GM03348 (cell line): Measurements from ENCODE around the gene NUCB2.

Source experiments
- DNase-seq: peaks from one replicate; pipeline ENCODE4 v3.0.0; 2012; ENCODE audit warnings: low spot score

The NUCB2 gene

DNA sequence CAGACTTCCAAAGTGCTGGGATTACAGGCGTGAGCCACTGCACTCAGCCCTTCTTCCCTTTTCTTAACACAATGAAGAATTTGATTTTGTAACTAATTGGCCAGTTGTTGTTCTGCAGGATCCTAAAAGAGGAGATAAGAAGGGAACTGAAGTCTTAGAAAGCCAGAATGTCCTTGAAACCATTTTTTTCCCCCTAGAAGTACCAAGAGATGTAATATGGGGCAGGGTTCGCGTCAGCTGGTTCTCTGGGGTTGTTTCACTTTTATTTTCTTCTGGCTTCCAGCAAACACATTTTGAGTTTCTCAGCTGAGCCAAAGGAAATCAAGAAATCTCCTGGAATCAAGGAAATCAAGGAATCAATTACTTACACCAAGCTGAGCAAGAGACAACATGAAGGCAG is 7.6 kb upstream of the NUCB2 start:
- DNase-seq, result no peak

DNA sequence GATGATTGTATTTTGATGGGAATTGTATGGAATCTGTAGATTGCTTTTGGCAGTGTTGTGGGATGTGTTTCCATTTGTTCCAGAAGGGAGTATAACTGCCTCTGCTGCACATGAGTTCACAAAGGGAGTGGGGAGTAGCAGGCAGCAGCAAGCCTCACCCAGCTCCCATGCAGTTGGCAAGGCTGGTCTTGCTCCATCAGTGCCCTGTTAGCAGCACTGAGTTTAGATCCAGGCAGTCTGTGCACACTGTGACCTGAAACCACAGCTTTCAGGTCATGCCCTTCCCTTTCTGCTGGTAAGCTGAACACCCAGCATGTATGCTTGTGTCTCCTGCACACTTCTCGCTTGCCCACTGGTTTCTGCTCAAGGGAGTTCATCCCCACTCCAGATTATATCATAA is 3.7 kb upstream of the NUCB2 start:
- no peak for DNase-seq

DNA sequence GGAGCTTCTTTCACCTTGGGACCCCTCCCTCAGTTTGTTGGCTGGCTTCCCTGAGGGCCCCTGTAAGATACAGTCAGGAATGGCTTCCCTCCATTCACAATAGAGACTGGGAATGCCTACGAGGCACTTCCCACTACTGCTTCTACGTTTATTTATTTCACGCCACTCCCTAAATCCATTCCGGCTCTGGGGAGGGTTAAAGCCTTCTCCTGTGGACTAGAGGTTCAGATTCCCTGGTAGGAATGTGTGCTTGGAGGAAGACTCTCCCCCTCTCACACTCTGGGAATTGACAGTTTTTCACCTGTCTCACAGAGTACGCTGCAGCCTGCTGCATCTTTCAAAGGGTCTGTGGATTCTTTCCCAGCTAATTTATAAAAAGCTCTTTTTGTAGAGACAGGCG is 3.3 kb upstream of the NUCB2 start:
- no peak for DNase-seq

DNA sequence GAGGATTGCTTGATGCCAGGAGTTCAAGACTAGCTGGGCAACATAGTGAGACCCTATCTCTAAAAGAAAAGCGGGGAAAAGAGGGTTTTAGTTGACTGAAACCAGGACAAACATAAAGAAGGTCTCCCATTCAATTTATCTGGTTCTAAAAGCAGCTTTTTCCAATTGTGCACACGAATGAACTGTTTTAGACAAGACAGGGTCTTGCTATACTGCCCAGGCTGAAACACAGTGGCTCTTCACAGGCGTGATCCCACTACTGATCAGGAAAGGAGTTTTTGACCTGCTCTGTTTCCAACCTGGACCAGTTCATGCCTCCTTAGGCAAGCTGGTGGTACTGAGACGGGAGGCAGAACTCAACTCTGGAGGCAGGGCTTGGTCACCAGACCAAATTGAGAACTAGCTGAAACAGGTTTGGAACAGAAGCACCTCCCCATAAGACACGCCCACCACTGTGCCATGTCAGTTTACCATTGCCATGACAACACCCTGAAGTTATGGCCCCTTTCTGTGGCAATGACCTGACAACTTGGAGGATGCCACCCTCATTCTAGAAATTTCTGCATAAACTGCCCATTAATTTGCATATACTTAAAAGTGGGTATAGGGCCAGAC is 2.8 kb upstream of the NUCB2 start:
- no peak for DNase-seq

DNA sequence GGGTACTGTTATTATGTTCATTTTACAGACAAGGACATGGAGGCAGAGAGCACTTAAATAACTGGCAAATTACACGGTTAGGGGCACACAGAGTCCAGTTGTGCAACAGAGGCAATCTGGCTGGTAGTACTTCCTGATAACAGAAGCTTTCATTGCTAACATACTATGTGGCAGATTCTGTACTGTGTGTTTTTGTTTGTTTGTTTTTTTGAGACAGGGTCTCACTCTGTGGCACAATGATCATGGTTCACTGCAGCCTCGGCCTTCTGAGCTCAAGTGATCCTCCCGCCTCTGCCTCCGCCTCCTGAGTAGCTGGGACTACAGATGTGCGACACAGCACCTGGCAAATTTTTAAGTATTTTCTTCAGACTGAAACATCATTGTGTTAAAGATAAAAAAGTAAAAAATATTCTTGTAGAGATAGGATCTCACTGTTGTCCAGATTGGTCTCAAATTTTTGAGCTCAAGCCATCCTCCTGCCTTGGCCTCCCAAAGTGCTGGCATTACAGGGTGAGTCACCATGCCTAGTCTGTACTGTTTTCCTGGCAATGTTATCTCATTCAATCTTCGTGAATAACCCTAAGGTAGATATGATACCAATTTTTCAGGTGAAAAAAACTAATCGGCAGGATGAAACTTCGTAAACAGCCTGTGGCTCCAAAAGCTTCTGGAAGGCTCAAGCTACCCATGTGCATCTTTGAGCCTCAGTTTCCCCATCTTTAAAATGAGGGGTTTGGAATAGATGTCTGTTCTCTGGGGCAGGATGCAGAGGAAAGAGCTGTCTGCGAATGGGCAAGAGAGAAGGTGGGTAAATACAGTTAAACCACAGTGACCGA is 921 bp upstream of the NUCB2 start:
- DNase-seq, result no peak

DNA sequence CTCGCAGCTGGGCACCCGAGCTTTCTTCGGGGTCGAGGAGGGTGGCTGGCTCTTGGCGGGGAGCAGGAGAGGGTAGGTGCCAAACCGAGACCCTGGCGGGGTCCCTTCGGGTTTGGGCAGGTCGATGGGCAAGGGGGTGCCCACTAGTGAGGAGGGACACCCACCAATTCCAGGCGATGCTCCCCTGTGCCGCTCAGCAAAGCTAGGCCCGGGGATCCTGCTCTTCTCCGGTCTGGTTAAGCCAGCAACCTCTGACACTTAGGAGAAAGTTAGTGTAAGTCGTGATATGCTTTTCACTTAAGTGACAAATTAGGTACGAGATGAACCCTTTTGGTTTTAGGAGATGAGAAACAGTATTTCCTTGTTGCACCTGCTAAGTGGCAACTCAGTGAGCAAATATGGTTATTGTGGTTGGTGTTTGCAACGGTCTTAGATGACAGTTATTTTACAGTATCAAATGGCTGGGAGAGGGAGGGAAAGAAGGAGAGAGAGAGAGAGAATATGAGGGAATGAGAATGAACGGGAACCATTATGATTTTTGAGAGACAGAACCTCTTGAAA is 565 bp downstream of the NUCB2 start:
- peak; percentile 47 for DNase-seq

DNA sequence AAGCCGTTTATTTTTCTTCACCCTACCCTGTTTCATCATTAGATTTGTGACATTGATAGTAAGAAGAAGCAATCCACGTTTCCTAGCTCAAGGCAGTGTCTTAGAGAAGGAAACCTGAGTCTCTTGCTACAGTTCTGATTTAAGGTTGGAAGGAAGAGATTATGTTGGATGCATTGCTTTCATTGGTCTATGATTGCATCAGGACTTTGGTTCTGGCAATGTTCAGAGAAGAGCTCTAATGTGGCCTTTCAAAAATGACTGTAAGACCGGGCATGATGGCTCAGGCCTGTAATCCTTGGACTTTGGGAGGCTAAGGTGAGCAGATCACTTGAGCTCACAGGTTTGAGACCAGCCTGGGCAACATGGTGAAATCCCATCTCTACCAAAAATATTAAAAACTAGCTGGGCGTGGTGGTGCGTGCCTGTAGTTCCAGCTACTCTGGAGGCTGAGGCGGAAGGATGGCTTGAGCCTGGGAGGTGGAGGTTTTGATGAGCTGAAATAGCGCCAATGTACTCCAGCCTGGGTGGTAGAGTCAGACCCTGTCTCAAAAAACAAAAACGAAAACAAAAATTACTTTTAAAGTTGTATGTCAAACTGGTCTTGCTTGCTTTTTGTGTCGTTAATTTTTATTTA is 4.1 kb downstream of the NUCB2 start:
- no peak for DNase-seq

DNA sequence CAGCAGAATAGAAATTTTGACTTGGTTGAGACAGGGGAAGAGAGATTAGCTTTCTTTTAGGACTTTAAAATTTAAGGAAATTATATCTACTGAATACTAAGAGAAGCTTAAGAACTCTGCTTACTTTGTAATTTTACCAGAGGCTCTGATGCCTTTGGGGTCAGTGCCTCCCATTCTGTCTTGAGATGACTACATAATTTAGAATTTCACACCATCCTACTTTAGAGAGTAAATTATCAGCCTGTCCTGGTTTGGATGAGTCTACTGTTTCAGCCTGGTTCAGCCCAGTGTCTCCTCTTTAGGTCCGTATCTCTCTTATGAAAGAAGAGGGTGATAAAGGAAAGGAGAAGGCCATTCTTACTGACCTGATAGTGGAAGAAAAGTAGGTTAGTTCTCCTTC is 9.8 kb downstream of the NUCB2 start:
- no peak for DNase-seq

DNA sequence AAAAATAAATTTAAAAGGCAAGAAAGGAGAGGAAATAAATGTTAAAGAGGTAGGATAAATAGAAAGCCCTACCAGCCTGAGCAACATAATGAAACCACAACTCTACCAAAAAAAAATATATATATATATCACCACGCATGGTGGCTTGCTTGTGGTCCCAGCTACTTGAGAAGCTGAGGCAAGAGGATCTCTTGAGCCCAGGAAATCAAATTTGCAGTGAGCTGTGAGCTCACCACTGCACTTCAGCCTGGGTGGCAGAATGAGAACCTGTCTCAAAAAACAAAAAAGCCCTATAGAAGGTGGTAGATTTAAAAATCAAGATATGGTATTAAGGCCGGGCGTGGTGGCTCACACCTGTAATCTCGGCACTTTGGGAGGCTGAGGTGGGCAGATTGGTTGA is 10.5 kb downstream of the NUCB2 start:
- DNase-seq, result no peak

DNA sequence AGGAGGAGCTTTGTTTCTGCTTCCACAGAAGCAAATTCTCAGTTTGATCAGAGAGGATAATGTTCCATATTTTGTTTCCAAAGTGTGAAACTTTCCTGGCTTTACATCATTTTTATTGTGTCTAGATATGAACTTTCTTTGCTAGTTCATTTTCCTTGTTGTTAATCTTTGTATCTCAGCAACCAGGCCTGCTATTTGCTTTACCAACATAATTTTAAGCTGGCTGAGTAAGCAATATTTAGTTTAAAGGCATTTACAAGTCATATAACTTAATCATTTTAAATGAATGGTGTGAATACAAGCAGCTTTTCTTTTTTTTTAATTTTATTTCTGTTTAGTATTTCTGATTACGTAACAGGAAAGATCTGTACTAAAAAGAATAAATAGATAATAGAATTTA is 15.2 kb downstream of the NUCB2 start:
- no peak for DNase-seq

DNA sequence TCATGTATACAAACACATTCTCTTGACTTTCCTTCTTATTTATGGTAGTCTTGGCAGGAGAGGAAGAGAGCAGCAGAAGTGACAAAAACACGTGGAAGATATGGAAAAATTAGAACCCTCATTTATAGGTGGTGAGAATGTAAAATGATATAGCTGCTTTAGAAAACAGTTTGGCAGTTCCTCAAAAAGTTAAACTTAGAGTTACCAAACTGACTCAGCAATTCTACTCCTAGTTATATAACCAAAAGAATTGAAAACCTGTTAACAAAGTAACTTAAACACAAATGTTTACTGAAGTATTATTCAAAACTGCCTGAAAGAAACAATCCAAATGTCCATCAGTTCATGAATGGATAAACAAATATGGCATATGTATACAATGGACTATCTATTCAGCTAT is 16.8 kb downstream of the NUCB2 start:
- no peak for DNase-seq

DNA sequence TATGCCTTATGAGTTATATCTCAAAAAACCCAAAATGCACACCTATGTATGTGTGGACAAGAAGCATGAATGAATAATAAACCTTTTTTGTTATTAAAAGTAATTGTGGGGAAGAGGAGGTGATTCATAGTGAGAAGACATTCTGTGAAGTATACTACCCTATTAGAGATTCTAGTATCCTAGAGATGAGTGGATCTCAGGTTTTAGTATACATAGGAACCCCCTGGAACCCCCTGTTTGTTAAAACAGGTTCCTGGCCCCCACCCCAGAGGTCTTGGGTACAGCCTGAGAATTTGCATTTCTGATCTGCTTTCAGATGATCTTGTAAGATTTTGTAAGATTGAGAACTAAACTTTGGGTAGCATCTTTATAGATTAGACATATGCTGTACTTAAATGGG is 17.5 kb downstream of the NUCB2 start:
- no peak for DNase-seq

DNA sequence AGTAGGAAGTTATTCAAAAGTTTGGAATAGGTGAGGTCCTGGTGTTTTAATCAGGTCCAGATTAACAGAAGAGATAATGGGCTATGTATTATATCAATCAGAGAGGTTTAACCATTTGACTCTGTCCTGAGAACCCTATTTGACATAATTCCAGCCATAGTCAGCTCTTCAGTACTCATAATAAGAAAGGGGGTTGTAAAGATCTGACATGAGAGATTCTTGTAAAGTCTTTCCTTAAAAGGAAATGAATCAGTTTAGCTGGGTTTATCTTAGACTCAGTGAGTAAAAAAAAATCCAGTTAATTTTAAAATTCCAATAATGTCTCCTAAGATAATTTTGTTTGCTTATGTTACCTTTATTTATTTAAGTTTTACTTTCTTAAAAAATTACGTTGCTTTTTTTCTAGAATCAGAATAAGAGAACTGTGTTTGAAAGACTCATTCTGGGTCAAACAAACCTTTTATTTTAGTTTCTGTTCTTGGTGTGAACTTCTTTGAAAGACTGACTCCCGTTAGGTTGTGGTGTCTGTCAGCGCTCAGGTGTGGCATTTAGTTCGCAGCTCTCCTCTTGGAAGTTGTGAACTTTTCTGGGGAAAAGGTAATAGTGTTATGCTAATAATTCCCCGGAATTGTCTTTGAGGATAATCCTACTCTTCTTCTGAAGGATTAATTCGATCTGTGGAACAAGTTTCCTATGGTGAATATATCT is 20.5 kb downstream of the NUCB2 start:
- no peak for DNase-seq

DNA sequence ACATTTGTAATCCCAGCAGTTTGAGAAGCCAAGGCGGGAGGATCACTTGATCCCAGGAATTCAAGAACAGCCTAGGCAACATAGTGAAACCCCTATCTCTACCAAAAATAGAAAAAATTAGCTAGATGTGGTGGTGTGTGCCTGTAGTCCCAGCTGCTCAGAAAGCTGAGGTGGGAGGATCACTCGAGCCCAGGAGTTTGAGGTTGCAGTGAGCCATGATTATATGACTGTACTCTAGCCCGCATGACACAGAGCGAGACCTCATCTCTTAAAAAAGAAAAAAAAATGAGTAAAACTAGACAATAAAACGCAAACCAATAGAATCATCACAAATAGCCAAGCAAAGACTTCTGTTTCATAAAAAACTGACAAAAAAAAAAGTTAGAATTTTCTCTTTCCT is 21.8 kb downstream of the NUCB2 start:
- no peak for DNase-seq

DNA sequence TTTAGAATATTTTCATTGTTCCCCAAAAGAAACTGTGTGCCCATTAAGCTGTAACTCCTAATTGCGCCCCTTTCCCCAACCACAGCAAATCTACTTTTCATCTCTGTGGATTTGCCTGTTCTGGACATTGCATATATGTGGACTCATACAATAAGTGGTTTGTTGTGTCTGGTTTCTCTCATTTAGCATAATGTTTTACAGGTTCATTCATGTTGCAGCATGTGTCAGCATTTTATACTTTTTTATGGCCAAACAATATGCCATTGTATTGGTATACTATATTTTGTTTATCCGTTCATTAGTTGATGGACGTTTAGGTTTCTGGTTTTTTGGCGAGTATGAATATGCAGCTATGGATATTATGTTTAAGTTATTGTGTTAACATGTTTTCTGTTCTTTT is 23.8 kb downstream of the NUCB2 start:
- DNase-seq, result no peak

DNA sequence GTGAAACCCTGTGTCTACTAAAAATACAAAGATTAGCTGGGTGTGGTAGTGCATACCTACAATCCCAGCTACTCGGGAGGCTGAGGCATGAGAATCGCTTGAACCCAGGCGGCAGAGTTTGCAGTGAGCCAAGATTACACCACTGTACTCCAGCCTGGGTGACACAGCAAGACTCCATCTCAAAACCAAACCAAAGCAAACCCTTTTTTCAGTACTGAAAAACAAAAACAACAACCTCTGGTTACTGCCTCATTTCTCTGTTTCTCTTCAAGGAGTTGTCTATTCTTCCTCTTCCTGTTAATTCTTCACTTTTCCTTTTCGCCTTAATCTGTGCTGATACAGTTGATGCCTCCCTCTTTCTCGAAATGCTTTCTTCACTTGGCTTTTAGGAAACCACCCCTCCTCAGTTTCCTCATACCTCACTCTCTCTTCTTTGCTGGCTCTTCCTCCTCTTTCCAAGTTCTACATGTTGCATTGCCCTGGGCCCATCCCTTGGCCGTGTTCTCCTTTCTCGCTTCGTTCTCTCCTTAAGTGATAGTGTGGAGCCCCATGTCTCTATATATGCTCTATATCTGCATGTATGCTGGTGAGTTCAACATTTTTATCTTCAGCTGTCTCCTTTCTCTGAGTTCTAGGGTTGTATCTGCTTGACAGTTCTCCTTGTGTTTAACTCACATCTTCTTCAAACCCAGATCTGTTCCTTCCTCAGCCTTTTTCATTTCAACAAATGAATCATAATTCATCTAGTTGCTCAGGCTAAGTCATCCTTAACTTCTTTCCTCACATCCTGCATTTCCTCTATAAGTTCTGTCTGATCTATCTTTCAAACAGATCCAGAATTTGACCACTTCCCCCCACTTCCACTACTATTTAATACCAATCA is 37.1 kb downstream of the NUCB2 start:
- DNase-seq, result no peak

DNA sequence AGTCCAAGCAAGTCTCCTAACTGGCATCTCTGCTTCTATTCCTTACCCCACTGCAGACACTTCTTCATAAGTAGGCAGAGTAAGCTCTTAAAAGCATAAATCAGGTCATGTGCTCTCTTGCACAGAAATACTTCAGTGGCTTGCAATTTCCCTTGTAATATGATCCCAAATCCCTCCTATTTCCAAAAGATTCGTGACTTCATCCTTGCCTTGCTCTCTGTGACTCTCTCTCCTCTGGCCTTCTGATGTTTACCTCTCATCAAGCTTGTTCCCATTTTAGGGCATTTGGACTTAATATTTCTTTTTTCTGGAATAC is 37.7 kb downstream of the NUCB2 start:
- peak; percentile 70 for DNase-seq

DNA sequence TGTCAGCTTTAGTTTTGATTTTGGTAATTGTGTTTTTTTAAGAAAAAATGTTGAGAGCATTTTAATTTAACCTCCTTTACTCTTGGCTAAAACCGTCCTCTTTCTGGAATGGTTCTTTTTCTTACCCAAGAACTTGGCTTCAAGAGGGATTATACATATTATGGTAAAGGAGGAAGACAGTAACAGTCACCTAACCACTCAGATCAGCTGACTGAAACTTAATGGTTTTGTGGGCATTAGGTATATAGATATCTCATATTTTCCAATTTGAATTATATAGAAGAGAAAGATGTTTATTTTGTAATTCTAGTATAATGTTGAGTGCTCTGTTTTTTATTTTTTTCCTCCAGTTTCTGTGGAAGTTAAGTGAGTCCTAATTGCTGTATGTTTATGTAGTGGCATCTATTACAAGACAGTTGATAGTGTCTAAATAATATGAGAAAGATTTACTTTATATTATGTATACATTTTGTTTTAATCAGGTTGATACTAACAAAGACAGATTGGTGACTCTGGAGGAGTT is 38.4 kb downstream of the NUCB2 start:
- no peak for DNase-seq

DNA sequence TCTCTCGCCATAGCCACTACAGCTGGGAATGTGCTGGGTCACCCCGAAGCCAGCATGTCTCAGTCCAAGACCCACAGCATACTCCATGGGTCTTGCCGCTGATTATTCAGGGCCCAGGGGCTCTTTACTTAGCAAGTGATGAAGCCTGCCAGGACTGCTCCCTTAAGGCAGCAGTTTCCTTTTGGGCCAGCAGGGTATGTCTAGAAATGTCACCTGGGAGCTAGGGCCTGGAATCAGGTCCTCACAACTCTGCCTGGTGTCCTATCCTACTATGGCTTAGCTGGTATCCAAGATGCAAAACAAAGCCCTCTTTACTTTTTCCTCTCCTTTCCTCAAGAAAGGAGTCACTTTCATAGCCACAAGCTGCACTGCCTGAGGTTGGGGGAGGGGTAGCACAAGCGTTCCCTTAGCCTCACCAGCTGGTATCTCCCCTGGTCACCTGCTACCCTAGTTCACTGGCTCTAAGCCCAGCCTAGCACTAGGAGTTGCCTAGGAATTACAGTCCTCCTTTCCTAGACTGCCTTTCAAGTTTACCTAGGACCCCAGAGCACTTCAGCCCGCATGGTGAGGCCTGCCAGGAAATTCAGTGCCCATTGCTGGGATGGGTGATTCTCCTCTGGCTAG is 52.4 kb downstream of the NUCB2 start:
- no peak for DNase-seq

DNA sequence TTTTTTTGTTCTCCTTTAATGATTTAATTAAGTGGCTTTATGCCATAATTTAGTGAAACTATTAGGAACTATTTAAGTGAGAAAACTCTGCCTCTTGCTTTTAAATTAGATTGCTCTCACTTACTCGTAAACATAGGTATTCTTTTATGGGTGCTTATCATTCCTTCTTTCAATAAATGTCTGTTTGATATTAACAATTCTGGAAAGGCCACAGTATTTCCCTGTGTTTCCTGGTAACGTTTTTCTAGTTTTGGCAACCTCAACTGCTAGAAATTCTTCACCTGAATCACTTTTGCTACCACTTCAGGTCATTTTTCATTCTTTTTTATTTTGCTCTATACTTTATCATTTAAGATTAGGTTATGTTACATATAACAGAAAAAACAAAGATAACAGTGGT is 55.1 kb downstream of the NUCB2 start:
- no peak for DNase-seq
